Fibroblast of lung (primary cell): ENCODE data around the gene LOC101059915.

Experiments used
- DNase-seq, 2 donors: peaks; one replicate each; pipeline versions ENCODE4 v3.0.0 to v3.0.0-alpha.2; 2010; ENCODE audit warnings: low read depth in 2 of 2
- H2AFZ ChIP-seq: 2 replicates; pipeline ENCODE4 v1.5.1; 2012; ENCODE audit warnings: low read length, control low read depth, inconsistent platforms
- H3K27ac ChIP-seq: 2 replicates; pipeline ENCODE4 v1.5.1; 2011; ENCODE audit warnings: low read length, control low read depth; ENCODE audit not compliant: insufficient read depth
- H3K27me3 ChIP-seq: 2 replicates; pipeline ENCODE4 v1.5.1; 2011; ENCODE audit warnings: mild to moderate bottlenecking, low read length; ENCODE audit not compliant: control insufficient read depth, insufficient read depth
- H3K36me3 ChIP-seq: 2 replicates; pipeline ENCODE4 v1.5.1; 2011; ENCODE audit warnings: low read length; ENCODE audit not compliant: control insufficient read depth, insufficient read depth
- H3K4me1 ChIP-seq: 2 replicates; pipeline ENCODE4 v1.5.1; 2011; ENCODE audit warnings: low read length; ENCODE audit not compliant: control insufficient read depth, insufficient read depth; ENCODE audit errors: extremely low read depth
- H3K4me2 ChIP-seq: 2 replicates; pipeline ENCODE4 v1.5.1; 2011; ENCODE audit warnings: low read length, control low read depth; ENCODE audit not compliant: insufficient read depth; ENCODE audit errors: extremely low read depth
- H3K4me3 ChIP-seq, 4 experiments: fragments of 200-600 bp in 1 of 4; sonication (generic) in 1 of 4; replicated peaks in 1 of 4; 2 replicates each; pipeline ENCODE4 v1.5.1; 2011 to 2016; ENCODE audit warnings: low read length in 4 of 4, low read depth in 3 of 4, mild to moderate bottlenecking in 3 of 4, control low read depth in 2 of 4, inconsistent platforms in 1 of 4, mixed read lengths in 1 of 4; ENCODE audit not compliant: insufficient read depth in 1 of 4; ENCODE audit errors: control extremely low read depth in 1 of 4
- H3K79me2 ChIP-seq: 2 replicates; pipeline ENCODE4 v1.5.1; 2012; ENCODE audit warnings: mild to moderate bottlenecking, low read length, inconsistent platforms; ENCODE audit not compliant: control insufficient read depth, insufficient read depth
- H3K9ac ChIP-seq: 2 replicates; pipeline ENCODE4 v1.5.1; 2011; ENCODE audit warnings: mild to moderate bottlenecking, low read length, control low read depth; ENCODE audit not compliant: insufficient read depth
- H3K9me3 ChIP-seq: 2 replicates; pipeline ENCODE4 v1.5.1; 2012; ENCODE audit warnings: low read depth, low read length; ENCODE audit not compliant: control insufficient read depth, insufficient read depth
- H4K20me1 ChIP-seq: 2 replicates; pipeline ENCODE4 v1.5.1; 2011; ENCODE audit warnings: low read length; ENCODE audit not compliant: control insufficient read depth, insufficient read depth; ENCODE audit errors: extremely low read depth
- CTCF ChIP-seq, 2 donors: IDR thresholded peaks in 1 of 2; conservative IDR thresholded peaks in 1 of 2; 1 replicate in 1 of 2; 2 replicates in 1 of 2; pipeline ENCODE4 v1.5.1; 2011 to 2012; ENCODE audit warnings: low read length in 2 of 2, control low read depth in 1 of 2, inconsistent platforms in 1 of 2, low read depth in 1 of 2, mild to moderate bottlenecking in 1 of 2
- EZH2 ChIP-seq: IDR thresholded peaks from 2 replicates; pipeline ENCODE4 v1.5.1; 2012; ENCODE audit warnings: low read length, control low read depth, mild to moderate bottlenecking; ENCODE audit errors: missing control alignments

The LOC101059915 gene

GRCh38 chrX:71657267-71657666 lies 10.1 kb upstream of the LOC101059915 start:
- H3K4me3 ChIP-seq: no peak overlapping the region
- H2AFZ ChIP-seq: no peak overlapping the region
- no peak overlapping the region for H3K9ac ChIP-seq
- no peaks in the 10 kb centered on the region for H3K9me3 ChIP-seq
- no peaks in the 10 kb centered on the region for H3K27me3 ChIP-seq
- no peak overlapping the region for H3K4me2 ChIP-seq
- H3K79me2 ChIP-seq: no peaks in the 10 kb centered on the region
- H4K20me1 ChIP-seq: no peaks in the 10 kb centered on the region
- no peak for DNase-seq
- H3K27ac ChIP-seq: no peak overlapping the region
- H3K36me3 ChIP-seq: no peaks in the 10 kb centered on the region
- no peaks in the 10 kb centered on the region for H3K4me1 ChIP-seq
- TF ChIP-seq EZH2: no peak
- TF ChIP-seq CTCF (conservative IDR thresholded peaks at IDR 0.05 in 1 of 2, IDR thresholded peaks at IDR 0.05 in 1 of 2; ENCODE audit: low read depth in 1 of 2, low read length in 2 of 2): no peak

GRCh38 chrX:71659342-71659741 lies 8.0 kb upstream of the LOC101059915 start:
- TF ChIP-seq EZH2 (no peak), CTCF (conservative IDR thresholded peaks at IDR 0.05 in 1 of 2, IDR thresholded peaks at IDR 0.05 in 1 of 2; ENCODE audit: low read depth in 1 of 2, low read length in 2 of 2) (no peak)
- DNase-seq: no peak
- no peak overlapping the region for H2AFZ ChIP-seq
- H3K9me3 ChIP-seq: no peaks in the 10 kb centered on the region
- H3K36me3 ChIP-seq: no peaks in the 10 kb centered on the region
- no peaks in the 10 kb centered on the region for H3K79me2 ChIP-seq
- no peaks in the 10 kb centered on the region for H3K27me3 ChIP-seq
- H4K20me1 ChIP-seq: no peaks in the 10 kb centered on the region
- no peak overlapping the region for H3K4me3 ChIP-seq
- H3K9ac ChIP-seq: no peak overlapping the region
- no peaks in the 10 kb centered on the region for H3K4me1 ChIP-seq
- H3K4me2 ChIP-seq: no peak overlapping the region
- H3K27ac ChIP-seq: no peak overlapping the region

- no peak for DNase-seq
- Histone ChIP-seq H3K4me2 (no peak overlapping the region), H3K9me3 (no peaks in the 10 kb centered on the region), H2AFZ (no peak overlapping the region), H3K27me3 (no peaks in the 10 kb centered on the region), H3K9ac (no peak overlapping the region), H3K4me3 (no peak overlapping the region), H3K27ac (no peak overlapping the region), H4K20me1 (no peaks in the 10 kb centered on the region), H3K79me2 (no peaks in the 10 kb centered on the region), H3K36me3 (no peaks in the 10 kb centered on the region), H3K4me1 (no peaks in the 10 kb centered on the region)
- TF ChIP-seq CTCF (conservative IDR thresholded peaks at IDR 0.05 in 1 of 2, IDR thresholded peaks at IDR 0.05 in 1 of 2; ENCODE audit: low read depth in 1 of 2, low read length in 2 of 2) (no peak), EZH2 (no peak)
Observed at GRCh38 chrX:71659959-71660358, 7.4 kb upstream of the LOC101059915 start.
